HG03060 (cell line): ENCODE measurements around the gene RANBP2.

ENCODE experiments used
- ATAC-seq: cut with Tn5 transposase; IDR thresholded peaks from one replicate; pipeline ENCODE4 v1.9.1; 2021; ENCODE audit warnings: low read depth, moderate number of reproducible peaks; ENCODE audit not compliant: unreplicated experiment

The RANBP2 gene

DNA sequence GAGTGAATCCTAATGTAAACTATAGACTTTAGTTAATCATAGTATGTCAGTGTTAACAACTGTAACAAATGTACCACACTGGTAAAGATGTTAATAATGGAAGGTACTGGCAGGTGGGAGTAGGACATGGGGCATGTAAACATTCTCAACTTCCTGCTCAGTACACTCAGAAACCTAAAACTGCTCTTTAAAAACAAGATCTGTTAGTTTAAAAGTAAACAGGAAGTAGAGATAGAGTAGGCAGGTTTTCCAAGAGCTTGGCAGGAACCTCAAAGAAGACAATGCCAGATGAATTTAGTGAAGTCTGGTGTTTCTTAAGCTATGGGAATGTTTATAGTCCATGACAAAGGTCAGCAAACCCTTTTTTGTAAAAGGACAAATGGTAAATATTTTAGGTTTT is 113.9 kb downstream of the RANBP2 start:
- no peak for ATAC-seq

DNA sequence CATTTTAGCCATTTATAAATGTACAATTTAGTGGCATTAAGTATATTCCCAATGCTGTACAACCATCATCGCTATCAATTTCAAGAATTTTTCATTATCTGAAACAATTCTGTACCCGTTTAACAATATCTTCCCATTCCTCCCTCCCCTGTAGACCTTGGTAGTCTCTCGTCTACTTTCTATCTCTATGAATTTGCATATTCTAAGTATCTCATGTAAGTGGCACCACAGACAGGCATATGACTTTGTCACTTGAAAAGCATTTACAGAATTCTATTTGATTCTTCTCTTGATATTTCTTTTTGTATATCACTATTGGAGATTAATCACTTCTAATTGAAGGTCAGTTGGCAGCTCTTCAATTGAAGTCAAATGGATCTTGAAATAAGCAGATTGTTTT is 115.3 kb downstream of the RANBP2 start:
- ATAC-seq: no peak

DNA sequence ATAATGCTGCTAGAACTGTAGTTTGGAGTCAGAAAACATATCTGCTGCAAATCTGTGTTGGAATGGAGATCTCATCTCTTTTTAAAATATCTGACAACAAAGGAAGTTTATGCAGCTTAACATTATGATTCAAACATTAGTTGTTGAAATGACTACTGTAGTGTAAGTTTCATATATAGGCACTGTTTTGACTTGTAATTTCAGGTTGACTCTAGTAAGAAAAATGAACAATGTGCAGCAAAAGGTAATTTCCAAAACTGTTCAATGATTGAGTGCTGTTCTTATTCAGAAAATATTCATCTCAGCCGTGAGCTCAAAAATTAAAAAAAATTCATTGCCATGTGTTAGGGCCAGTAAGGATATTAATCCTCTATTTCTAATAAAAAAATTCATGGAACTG is 115.8 kb downstream of the RANBP2 start:
- ATAC-seq: no peak
